Tibial artery (tissue), 4 donors: ENCODE results near the gene NAA40.
A peak's percentile ranks its signal among the peaks of the same experiment; 100 is the strongest.

Experiments
- DNase-seq, 2 donors: peaks; one replicate each; pipeline ENCODE4 v3.0.0-alpha.2; 2019
- H3K27ac ChIP-seq, 2 donors: fragments of 200-600 bp; sonication (generic) in 1 of 2; 1 replicate in 1 of 2; 2 replicates in 1 of 2; pipeline ENCODE4 v1.5.1; 2018 to 2019; ENCODE audit warnings: mild to moderate bottlenecking in 1 of 2
- H3K27me3 ChIP-seq, 2 donors: fragments of 200-600 bp; sonication (generic) in 1 of 2; one replicate each; pipeline versions ENCODE4 v1.5.1 to v1.6.0; 2016 to 2019
- H3K36me3 ChIP-seq, 3 donors: fragments of 200-600 bp; sonication (generic) in 2 of 3; one replicate each; pipeline ENCODE4 v1.5.1; 2016 to 2019; ENCODE audit warnings: mild to moderate bottlenecking in 2 of 3
- H3K4me1 ChIP-seq, 4 donors: fragments of 200-600 bp; sonication (generic) in 2 of 4; 1 replicate in 3 of 4; 2 replicates in 1 of 4; pipeline ENCODE4 v1.5.1; 2016 to 2019
- H3K4me3 ChIP-seq, 2 donors: fragments of 200-600 bp; sonication (generic) in 1 of 2; 1 replicate in 1 of 2; 2 replicates in 1 of 2; pipeline ENCODE4 v1.5.1; 2018 to 2019; ENCODE audit warnings: mild to moderate bottlenecking in 2 of 2
- H3K9me3 ChIP-seq, 3 donors: fragments of 200-600 bp; sonication (generic) in 1 of 3; one replicate each; pipeline ENCODE4 v1.5.1; 2016 to 2019
- CTCF ChIP-seq, 2 experiments: fragments of 200-600 bp in 1 of 2; fragments of 450-650 bp in 1 of 2; IDR thresholded peaks; one replicate each; pipeline ENCODE4 v1.5.1; 2017 to 2019; ENCODE audit warnings: antibody characterized with exemption in 2 of 2, mild to moderate bottlenecking in 1 of 2, moderate library complexity in 1 of 2
- intact Hi-C: fragments of 100-400 bp; cut with DNase I; formaldehyde crosslinking; loops from one replicate; pipeline ENCODE4 v1.15.0; 2023; ENCODE audit warnings: low total_unique reads

NAA40 gene

GRCh38 chr11:63940786-63941185 lies 2.0 kb downstream of the NAA40 start:
- Histone ChIP-seq H3K27me3 (no peaks in the 10 kb centered on the region), H3K9me3 (no peaks in the 10 kb centered on the region), H3K27ac (no peak overlapping the region), H3K4me1 (peaks cover 0 to 37% (median 22%) of the 10 kb centered on the region in 4 donors), H3K36me3 (no peaks in the 10 kb centered on the region), H3K4me3 (no peak overlapping the region)
- intact Hi-C loops = no loop called here
- TF ChIP-seq CTCF (IDR thresholded peaks at IDR 0.05) = no peak
- DNase-seq = no peak

GRCh38 chr11:63941901-63942300 lies 3.1 kb downstream of the NAA40 start:
- Histone ChIP-seq H3K36me3 (peaks cover 0 to 8% (median 0%) of the 10 kb centered on the region in 3 donors), H3K27ac (no peak overlapping the region), H3K4me3 (no peak overlapping the region), H3K27me3 (no peaks in the 10 kb centered on the region), H3K9me3 (no peaks in the 10 kb centered on the region), H3K4me1 (peaks cover 0 to 40% (median 24%) of the 10 kb centered on the region in 4 donors)
- TF ChIP-seq CTCF (IDR thresholded peaks at IDR 0.05) = no peak
- intact Hi-C loops = no loop called here
- DNase-seq = no peak

GRCh38 chr11:63942803-63943202 lies 4.0 kb downstream of the NAA40 start:
- intact Hi-C loops = no loop called here
- TF ChIP-seq CTCF (IDR thresholded peaks at IDR 0.05) = no peak
- Histone ChIP-seq H3K27ac (no peak overlapping the region), H3K36me3 (peaks cover 0 to 18% (median 0%) of the 10 kb centered on the region in 3 donors), H3K4me3 (no peak overlapping the region), H3K27me3 (no peaks in the 10 kb centered on the region), H3K9me3 (no peaks in the 10 kb centered on the region), H3K4me1 (peaks cover 0 to 40% (median 24%) of the 10 kb centered on the region in 4 donors)
- no peak for DNase-seq

- peak; percentile 34 to 77 for DNase-seq
- intact Hi-C loops = loop anchor here (5.0 kb wide), 1 partner anchor 178 kb away; the partner anchor contains the start of gene ZFTA
- Histone ChIP-seq H3K36me3 (peaks cover 0 to 24% (median 9%) of the 10 kb centered on the region in 3 donors), H3K4me1 (peaks cover 0 to 23% (median 12%) of the 10 kb centered on the region in 4 donors), H3K27ac (peak overlapping the region; percentile 45 to 86), H3K27me3 (no peaks in the 10 kb centered on the region), H3K9me3 (no peaks in the 10 kb centered on the region), H3K4me3 (no peak overlapping the region)
- TF ChIP-seq CTCF (IDR thresholded peaks at IDR 0.05) = no peak
Measured at GRCh38 chr11:63944987-63945386, 6.2 kb downstream of the NAA40 start.

DNA sequence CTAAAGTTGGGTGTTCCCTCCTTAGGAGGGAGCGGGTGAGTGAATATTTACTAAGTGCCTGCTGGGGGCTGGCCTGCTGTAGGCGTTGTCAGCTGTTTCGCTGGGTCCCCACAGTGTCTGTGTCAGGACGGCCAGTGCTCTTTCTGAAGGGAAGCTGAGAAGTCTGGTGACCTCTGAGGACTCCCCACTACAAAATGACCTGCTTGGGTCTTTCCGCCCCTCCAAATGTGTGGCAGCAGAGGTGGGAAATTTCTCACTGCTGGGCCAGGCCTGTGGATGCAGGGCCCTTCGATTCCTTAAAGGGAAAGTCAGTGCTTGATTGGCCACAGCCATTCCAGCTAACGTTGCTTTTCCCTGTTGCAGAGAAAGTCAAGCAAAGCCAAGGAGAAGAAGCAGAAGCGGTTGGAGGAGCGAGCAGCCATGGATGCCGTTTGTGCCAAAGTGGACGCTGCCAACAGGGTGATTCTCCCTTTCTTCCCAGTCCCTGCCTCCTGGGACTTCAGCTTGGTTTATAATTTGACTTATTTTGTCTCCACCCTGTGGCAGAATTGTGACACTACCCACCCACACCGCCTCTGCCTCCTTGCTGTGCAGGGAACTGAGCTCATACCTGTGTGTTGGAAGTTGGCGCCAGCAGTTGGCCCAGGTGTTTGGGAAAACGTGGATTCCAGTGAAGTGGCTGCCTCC lies 6.8 kb downstream of the NAA40 start:
- peak; percentile 78 to 95 for TF ChIP-seq CTCF (IDR thresholded peaks at IDR 0.05)
- H3K4me1 ChIP-seq = peaks cover 0 to 19% (median 9%) of the 10 kb centered on the region in 4 donors
- H3K36me3 ChIP-seq = peaks cover 0 to 24% (median 9%) of the 10 kb centered on the region in 3 donors
- H3K27ac ChIP-seq = peak overlapping the region; percentile 45 to 86
- H3K27me3 ChIP-seq = no peaks in the 10 kb centered on the region
- no peaks in the 10 kb centered on the region for H3K9me3 ChIP-seq
- DNase-seq = peak; percentile 68 to 90
- H3K4me3 ChIP-seq = peak overlapping the region; percentile 3 to 16
- intact Hi-C loops = loop anchor here (1.0 to 5.0 kb wide), 2 partner anchors 108 to 178 kb away; partner anchors contain the start of gene ZFTA
